HG03558 (cell line): Measurements from ENCODE around the gene MUSK.
A peak's percentile ranks its signal among the peaks of the same experiment; 100 is the strongest.

ENCODE experiments used
- ATAC-seq: cut with Tn5 transposase; IDR thresholded peaks from one replicate; pipeline ENCODE4 v1.9.1; 2021; ENCODE audit warnings: moderate number of reproducible peaks; ENCODE audit not compliant: unreplicated experiment; ENCODE audit errors: extremely low read depth

MUSK gene

DNA sequence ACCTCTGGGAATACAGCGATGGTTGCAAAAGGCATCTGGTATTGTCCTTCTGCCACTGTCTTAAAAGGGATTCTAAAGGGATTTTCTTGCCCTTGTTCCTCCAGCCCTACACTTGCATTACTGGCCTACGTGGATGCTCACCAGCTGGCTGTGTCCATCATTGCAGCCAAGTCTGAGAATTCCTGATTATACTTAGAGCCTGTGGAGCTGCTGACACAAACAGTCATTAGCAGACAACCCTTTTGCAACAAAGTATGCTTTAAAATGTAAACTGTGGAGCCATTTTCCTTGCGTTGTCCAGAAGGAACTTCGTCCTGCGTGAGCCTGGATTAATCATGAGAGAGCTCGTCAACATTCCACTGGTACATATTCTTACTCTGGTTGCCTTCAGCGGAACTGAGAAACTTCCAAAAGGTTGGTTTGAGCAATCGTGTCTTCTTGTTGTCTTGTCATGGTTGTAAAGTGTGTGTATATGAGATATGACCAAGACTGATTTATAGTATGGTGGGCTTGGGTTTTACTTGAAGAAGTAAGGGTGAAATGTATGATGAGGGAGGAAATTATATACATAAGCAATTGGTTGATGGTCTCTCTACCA lies at the start of gene MUSK:
Gene MUSK (plus strand): TSS at position 222 of the 598 bp plus-strand sequence. CDS start 114 bp downstream, at position 336.
- ATAC-seq, result no peak

DNA sequence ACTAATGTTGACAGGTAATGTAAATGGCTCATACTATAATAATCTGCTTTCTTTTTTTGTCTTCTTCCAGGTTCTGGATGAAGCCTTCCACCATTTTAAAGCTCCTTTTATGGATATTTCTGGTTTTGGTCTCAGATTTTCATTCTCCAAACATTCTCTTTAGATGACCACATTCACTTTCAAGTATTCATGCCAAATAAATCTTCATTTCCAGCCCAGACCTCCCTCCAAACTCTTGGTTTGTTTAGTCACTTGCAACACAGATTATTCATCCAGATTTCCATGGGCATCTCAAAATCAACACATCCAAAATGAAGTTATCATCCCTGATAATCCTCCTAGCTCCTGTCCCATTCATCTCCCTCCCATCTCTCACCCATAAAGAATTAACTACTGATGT lies 48.8 kb upstream of the MUSK start:
- no peak for ATAC-seq

DNA sequence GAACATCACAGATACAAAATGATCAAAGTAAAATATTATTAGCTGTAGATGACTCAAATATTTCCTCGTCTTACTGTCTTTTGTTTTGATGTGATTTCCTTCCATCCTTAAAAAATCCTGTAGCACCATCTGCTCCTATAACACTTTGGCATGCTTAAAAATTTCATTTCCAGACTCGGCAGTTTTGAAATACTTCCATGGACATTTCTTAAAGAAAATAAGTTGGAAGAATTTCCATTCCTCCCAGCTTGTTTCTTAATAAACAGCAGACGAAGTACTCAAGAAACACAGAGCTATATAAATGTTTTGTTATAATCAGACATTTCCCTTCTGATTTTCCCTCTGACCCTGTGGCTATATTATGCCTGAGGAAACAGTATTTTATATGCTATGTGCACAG lies 47.9 kb upstream of the MUSK start:
- ATAC-seq, result no peak

DNA sequence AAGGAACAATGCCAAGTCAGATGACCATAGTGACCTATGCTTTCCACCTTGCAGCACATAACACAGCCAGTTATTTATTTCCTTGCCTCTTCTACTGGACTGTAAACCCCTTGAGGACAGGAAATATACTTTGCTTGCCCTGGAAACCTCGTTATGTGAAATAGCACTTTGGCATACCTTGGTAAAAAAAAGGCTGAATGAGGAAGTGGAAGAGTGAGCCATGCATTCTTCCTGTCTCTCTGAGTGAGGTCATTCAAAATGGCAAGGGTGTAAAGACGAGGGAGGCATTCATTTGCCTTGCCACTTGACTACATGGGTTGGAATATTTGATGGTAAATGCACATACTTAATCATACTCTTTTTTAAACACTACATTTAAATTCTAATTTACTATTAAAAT lies 46.2 kb upstream of the MUSK start:
- no peak for ATAC-seq

DNA sequence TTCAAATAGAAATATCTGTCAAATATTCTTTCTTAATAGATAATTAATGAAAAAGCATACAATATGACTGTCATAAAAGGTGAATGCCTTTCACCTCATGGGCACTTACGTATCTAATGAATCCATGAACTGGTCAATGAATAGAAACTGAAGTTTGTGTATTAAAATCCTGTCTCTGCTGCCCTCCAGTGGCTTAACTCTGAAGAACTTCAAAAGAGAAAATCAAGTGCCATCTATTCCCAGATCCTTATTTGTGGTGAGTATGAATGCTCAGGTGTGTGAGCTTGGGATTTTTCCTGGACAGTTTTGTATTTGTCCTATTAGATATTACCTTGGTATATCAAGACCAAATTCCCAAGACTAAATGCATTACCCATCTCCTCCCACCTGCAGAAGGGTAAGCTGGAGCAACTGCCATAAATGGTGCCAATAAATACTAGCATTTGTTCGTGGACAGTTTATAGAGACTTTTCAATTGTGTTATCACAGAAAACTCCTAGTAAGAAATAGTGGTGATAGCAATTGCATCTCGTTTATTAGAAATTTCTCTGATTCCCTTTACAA lies 45.0 kb upstream of the MUSK start:
- no peak for ATAC-seq

DNA sequence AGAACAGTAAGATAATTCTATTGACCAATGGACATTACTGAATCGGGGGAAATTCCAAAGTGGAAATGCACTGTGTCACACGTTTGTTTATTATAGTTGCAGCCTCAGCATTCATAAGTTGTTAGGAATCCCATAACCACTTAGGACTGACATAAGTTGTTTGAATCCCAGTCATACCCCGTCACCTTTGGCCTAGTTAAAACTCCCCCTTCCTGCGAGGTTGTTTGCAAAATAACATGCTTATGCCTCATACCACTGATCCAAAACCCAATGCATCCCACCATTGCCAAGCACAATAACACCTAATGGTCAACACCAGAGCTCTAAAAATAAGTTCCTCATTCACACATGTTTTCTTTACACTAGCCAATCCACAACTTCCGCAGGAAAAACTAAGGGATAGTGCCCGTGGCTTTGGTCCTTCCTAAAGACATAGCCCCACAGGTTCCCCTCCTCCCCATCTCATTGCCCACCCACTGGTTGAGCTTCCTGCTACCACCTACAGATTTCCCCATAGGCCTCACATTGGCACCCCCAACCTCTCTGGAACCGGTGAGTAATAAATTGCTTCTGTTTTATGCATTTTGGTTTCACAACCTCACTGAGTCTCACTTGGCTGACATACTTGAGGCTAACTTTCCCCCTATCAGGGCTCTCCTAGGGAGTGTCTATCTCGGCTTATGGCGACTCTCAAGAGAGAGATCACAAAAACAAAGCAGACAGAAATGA lies 42.3 kb upstream of the MUSK start:
- peak; percentile 96 for ATAC-seq

DNA sequence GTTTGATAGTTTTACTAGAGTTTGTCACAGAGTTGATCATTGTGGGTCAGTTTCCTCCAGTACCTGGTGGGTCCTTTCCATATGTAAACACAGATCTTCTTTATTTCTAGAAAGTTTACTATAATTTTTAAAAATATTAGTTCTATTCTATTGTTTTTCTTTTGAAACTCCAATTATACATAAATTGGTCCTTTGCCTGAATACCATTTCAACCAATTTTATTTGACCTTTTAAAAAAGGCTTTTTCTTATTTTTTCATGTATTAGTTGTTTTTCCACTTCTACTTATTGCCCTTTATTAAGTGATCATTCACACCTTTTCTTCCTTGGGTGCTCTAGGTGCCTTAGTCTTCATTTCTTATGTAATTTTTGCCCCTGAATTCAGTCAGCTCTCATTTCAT lies 33.0 kb upstream of the MUSK start:
- no peak for ATAC-seq

DNA sequence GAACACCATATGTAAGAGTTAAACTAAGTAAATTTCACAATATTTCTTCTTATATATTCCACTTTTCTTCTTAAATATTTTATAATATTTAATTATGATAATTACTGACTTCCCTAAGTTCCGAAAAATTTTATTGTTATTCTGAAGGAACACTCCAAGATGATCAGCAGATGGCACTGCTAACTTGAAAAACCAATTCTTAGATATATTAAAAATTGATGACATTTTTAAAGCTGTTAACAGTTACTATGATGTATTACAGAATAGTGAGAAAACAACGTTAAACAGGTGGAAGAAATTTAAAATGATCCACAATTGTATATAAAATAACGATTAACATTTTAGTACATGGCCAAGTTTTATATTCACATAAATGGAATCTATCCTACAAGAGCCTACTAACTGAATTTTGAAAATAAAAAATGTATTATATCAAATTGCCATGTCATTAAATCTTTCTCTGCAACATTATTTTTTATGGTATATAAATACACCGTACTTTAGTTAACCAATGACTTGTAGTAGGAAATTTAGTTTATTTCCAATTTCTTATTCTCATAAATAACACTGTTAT lies 30.1 kb upstream of the MUSK start:
- ATAC-seq, result no peak

DNA sequence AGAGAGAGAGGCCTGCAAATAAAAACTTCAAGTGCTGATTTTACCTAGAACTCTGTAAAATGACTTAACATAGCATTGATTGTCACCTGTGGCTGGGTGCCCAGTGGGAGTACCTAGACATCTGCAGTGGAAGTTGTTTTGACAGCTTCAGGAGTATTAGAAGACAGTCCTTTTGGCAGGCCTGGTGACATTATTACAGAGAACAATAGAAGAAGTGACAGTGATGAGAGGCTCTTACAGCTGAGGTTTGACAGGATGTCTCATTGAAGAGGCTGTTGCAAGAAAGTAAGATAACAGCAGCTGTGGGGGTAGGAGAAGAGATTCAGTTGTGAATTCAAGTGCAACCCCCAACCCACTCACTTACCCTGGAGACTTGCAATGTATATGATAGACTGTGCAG lies 27.9 kb upstream of the MUSK start:
- ATAC-seq, result no peak

DNA sequence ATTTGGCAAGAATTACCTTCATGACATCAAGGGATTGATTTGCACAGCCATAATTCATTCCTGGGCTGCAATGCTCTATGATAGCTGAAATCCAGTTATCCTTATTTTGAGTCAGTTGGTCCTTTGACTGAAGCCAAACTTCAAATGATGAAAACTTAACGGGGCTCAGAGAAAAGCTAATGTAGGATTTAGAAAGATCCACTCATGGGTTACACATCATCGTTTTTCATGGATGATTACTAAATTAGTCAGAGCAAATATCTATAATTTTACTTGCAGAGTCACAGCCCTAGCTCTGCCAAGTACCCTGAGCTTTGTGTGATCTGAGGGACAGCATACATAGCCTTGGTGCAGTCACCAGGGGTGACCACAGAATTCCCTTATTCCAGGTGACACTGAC lies 27.3 kb upstream of the MUSK start:
- no peak for ATAC-seq

DNA sequence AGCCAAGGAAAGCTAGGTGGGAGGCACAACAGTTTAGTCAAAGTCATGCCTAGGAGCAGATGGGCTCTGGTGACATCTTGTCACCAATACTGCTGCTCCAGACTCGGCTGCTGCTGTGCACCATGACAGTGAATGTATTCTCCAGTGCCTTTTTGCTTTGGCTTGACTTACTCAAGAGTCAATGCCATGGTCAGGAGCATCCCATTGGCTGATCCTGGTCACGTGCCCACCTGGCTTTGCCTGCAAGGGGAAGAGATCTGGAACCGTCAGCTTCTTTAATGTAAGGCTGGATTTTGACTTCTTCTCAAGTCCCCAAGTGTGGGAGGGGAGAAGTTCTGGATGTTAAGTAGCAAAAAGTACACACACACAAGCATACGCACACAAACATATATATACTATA lies 19.9 kb upstream of the MUSK start:
- ATAC-seq, result no peak

DNA sequence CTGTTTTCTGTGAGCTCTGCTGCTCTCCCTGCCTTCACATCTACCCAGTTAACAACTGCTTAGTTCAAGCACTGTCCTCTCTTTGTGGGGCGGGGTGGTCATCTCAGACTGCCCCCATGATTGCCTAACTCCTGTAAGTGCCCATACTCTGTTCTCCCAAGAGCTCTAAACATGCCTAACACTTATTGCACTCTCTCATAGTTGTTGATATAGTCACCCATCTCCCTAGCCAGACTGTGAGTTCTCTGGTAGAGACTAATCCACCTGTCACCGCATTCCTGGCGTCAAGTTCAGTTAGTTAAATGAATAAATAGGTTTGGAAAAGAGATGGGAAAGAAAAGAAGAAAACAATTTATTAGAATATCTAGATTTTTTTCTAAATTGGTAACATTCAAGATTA lies 18.3 kb upstream of the MUSK start:
- ATAC-seq, result no peak

DNA sequence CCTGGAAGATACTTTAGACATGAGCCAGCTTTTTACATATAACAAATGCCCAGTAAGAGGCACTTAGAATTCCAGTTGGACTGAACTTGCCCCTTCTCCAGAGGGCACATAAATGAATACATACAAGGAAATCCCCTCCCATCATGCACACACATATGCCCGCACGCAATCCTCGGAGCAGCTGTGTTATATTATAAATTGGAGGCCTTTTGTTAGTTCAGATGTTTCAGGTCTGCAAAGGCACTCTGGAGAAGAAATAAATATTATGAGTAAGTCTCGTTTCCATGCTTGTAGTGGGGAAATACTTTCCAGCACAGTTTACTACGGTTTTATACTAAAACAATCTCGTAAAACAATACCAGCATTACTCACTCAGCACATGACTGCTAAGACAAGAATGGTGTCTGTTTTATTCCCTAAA lies 17.6 kb upstream of the MUSK start:
- ATAC-seq, result no peak

DNA sequence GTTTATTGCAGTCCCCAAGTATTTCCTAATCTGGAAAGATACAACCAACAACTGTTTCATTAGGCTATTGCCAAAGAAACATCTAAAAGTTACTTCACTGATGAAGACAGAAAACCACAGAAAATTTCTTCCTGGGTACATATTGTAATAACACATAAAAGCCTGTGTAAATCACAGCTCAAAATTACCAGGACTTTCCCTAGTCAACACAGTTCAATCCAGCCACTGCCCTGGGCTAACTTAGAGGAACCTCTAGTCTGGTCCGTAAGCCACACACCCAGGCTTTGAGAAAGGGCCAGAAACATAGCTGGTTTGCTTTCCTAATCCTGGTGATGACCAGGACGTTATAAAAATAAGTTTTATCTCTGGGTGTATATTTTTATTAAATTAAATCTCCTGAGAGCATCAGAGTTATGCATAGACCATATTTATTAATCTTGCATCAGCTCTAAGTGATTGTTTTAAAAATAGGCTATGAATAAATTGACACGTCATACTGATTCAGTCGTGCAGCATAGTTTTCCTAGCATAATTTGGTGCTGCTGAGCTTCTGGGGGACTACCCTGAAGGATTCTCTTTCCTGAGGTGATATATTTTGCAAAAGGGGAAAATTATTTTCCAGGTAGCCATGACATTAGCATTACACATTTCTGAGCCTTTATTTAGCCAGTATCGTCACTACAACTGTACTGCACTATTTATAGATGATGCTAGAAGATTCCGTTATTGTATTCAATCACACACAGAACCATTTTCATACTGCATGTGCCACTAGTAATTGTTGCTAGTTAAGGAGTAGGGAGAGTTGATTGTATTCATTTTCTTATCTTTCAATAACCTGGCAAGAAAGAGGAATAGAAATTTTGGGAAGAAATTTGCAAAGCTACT lies 12.6 kb upstream of the MUSK start:
- ATAC-seq, result no peak

DNA sequence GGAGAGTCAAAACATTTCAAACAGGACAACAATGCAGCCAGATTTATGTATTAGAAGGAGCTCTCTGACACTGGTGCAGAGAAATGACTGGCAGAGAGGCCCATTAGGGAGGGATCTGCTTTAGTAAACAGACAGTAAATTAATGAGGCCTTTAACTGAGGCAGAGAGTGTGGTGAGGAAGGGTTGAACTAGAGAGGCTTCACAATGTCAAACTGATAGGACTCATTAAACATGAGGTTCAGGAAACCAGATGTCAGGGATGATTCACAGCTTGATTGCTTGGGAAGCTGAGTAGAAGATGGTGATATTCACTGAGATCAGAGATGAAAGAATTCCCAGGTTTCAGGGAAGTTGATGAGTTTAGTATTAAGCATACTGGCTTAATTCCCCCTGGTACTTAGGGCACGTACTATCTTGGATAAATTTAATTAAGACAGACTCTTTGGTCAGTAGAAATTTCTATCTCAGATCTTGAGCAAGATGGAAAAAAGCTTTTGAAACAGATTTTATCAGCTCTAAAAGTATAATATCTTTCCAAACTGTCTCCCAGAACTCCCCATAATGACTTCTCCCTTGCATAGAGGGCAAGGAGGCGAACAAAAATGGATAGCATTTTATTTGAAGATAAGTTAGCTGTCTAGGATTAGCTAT lies 8.6 kb upstream of the MUSK start:
- ATAC-seq, result no peak

DNA sequence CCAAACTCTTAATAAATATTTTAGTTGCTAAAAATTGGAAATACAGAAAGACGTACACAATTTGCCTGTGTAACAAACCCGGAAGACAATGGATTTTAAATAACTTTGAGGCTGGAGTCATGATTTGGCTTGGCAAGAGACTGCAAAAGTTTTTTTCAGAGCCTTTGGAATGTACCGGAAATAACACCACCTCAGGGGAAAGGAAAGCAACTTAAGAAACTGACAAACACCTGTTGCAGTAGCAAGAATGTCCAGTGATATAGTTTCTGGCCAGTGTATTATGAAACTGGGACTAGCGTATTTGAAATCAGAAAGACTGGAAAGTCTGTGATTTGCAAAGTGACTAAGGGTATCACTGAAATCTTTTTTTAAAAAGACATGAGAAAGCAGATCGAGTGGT lies 842 bp downstream of the MUSK start:
- ATAC-seq, result no peak

DNA sequence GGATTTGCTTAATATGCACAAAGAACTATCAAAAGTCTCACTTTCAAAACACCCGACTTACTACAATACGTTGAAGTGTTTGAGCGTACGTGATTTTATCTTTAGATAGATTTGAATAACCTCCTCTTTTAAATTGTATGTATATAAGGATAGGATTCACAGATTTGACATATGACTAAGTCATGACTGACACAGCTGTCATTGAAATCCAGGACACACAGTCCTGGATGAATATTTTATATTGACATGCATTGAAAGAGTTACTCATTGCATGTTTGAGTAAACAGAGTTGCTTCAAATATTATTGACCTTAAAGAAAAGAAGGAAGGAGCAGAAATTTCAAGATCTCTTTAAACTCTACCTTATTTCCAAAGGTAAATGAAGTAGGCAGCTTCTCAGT lies 3.3 kb downstream of the MUSK start:
- no peak for ATAC-seq

DNA sequence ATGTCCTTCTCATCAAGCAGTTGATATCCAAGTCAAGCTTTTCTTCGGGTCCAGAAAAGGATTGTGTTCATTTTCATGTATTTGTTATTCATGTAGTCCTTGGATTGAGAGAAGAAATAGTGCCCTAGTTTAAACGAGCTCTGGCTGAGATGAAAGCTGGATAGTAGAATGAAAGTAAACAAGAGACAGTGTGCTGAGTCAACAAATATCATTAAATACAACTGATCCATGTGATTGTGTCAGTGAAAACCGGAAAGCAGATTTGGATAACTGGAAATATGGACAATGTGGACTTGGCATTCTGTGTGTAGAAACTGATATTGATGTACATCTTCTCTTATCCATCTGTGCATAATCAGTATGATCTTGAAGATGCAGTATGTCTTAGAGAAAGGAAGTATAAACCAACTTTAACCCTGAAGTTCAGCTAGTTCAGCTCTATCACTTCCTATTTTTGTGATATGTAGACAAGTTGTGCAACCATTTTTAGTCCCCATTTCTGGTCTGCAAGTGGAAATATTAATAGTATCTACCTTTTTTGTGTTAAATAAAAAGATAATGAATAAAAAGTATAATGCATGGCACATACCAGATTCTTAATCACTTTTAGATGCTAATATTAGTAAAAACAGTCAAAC lies 4.4 kb downstream of the MUSK start:
- ATAC-seq, result no peak

DNA sequence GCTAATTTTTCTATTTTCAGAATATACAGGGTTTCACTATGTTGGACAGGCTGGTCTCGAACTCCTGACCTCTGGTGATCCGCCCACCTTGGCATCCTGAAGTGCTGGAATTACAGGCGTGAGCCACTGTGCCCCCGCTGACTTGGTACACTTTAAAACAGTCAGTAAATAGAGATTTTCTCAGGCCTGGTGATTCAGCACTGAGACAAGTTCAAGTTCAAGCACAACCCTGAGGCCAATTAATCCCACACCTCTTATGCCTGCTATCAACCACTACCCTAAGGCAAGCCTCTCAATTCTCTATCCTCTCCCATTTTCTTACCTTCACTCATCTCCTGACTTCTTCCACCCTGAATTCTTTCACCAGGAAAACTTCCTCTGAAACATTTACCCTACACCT lies 18.9 kb downstream of the MUSK start:
- ATAC-seq, result no peak

DNA sequence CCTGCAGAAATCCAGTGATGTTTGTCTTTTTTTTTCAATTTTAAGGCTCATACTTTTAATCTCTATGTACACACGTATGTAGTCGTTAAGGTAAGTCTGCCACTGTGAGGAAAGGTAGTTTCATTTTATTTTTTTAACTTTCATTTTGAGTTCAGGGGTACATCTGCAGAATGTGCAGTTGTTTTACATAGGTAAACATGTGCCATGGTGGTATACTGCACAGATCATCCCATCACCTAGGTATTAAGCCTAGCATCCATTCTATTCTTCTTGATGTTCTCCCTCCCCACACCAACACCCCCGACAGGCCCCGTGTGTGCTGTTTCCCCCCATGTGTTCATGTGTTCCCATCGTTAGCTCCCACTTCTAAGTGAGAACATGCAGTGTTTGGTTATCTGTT lies 19.7 kb downstream of the MUSK start:
- ATAC-seq, result no peak
